ENCODE measurements around the gene KAT8. TPM values are rescaled to one million over a fixed set of nuclear protein-coding genes. Genes with fewer than 3 reads are reported as not detected.
"Not testable (repeated sequence)": the region's sequence is repeated elsewhere in the genome, so short reads cannot be mapped to it uniquely, and the experiment has no call there.

The KAT8 gene
- total and polyA plus RNA-seq, 8 donors: 31.5 to 71.7 (median 38.2) TPM

- H3K4me1 ChIP-seq: no peaks in the 10 kb centered on the region
- intact Hi-C loops (cut with DNase I): loop anchor here in 1 of 3 donors (10.0 kb wide), 1 partner anchor 296 kb away; the partner anchor contains the start of gene ZNF843
- H3K27me3 ChIP-seq: no peaks in the 10 kb centered on the region
- DNase-seq (peak; percentile 79 to 91 (median 86)), FAIRE-seq (no peak), ATAC-seq (peak; percentile 90 to 98 (median 94))
- WGBS, 2 donors: 6 to 10% methylated on average over 40 of the region's 40 CpGs
- peak overlapping the region in 2 of 4 donors; percentile 17 to 31 for H3K4me3 ChIP-seq
- TF ChIP-seq CTCF (IDR thresholded peaks at IDR 0.05): no peak
- H3K36me3 ChIP-seq: no peaks in the 10 kb centered on the region
- H3K9me3 ChIP-seq: no peaks in the 10 kb centered on the region
- H3K27ac ChIP-seq: no peak overlapping the region
Measured at GRCh38 chr16:31148281-31148728, 30.8 kb downstream of the KAT8 start.

GRCh38 chr16:31148896-31149295, 31.4 kb downstream of the KAT8 start:
- no peaks in the 10 kb centered on the region for H3K27me3 ChIP-seq
- H3K9me3 ChIP-seq: no peaks in the 10 kb centered on the region
- peak in 3 of 6 donors; percentile 23 to 64 (median 35) for DNase-seq
- H3K36me3 ChIP-seq: no peaks in the 10 kb centered on the region
- no peak for TF ChIP-seq CTCF (IDR thresholded peaks at IDR 0.05)
- 86 to 87% methylated on average over 25 of the region's 25 CpGs for WGBS, 2 donors
- H3K4me3 ChIP-seq: no peak overlapping the region
- H3K27ac ChIP-seq: no peak overlapping the region
- FAIRE-seq: no peak
- intact Hi-C loops (cut with DNase I): loop anchor here in 1 of 3 donors (10.0 kb wide), 1 partner anchor 296 kb away; the partner anchor contains the start of gene ZNF843
- no peaks in the 10 kb centered on the region for H3K4me1 ChIP-seq
- no peak for ATAC-seq

- DNase-seq (no peak), FAIRE-seq (no peak), ATAC-seq (peak in 2 of 4 donors; percentile 4 to 5)
- no peak overlapping the region for H3K4me3 ChIP-seq
- no peaks in the 10 kb centered on the region for H3K27me3 ChIP-seq
- H3K27ac ChIP-seq: no peak overlapping the region
- 87 to 88% methylated on average over 5 of the region's 5 CpGs for WGBS, 2 donors
- no peaks in the 10 kb centered on the region for H3K36me3 ChIP-seq
- H3K9me3 ChIP-seq: no peaks in the 10 kb centered on the region
- intact Hi-C loops (cut with DNase I): loop anchor here in 1 of 3 donors (10.0 kb wide), 1 partner anchor 295 kb away; the partner anchor contains the start of gene ZNF843
- TF ChIP-seq CTCF (IDR thresholded peaks at IDR 0.05): no peak
- H3K4me1 ChIP-seq: no peaks in the 10 kb centered on the region
Measured at GRCh38 chr16:31149332-31149731, 31.9 kb downstream of the KAT8 start.

- ATAC-seq: peak in 1 of 4 donors; percentile 8
- H3K36me3 ChIP-seq: no peaks in the 10 kb centered on the region
- peak in 1 of 6 donors; percentile 58 for DNase-seq
- no peak for FAIRE-seq
- no peaks in the 10 kb centered on the region for H3K9me3 ChIP-seq
- H3K4me3 ChIP-seq: no peak within 1 kb of the TSS
- no peak for TF ChIP-seq CTCF (IDR thresholded peaks at IDR 0.05)
- H3K27ac ChIP-seq: peak within 1 kb of the TSS in 1 of 4 donors; percentile 8
- intact Hi-C loops (cut with DNase I): loop anchor here in 2 of 3 donors (5.0 to 10.0 kb wide), 2 partner anchors 53 to 295 kb away; partner anchors contain the start of gene ZNF843 (in 1 of the 2)
- 84 to 91% methylated on average over 11 of the region's 11 CpGs for WGBS, 2 donors
- H3K4me1 ChIP-seq: no peaks in the 10 kb centered on the region
- H3K27me3 ChIP-seq: no peaks in the 10 kb centered on the region
Measured at GRCh38 chr16:31149894-31150890, 32.7 kb downstream of the KAT8 start, which contains the start of gene PRSS36. TSS of gene PRSS36 (minus strand) at chr16:31150066. CDS start at chr16:31150035, 31 bp downstream.

GRCh38 chr16:31150976-31151375, 33.5 kb downstream of the KAT8 start:
- DNase-seq, FAIRE-seq, H3K9me3 ChIP-seq, ATAC-seq, H3K36me3 ChIP-seq, H3K4me1 ChIP-seq, H3K27ac ChIP-seq, H3K4me3 ChIP-seq, H3K27me3 ChIP-seq: not testable (repeated sequence)
- intact Hi-C loops (cut with DNase I): loop anchor here in 1 of 3 donors (5.0 kb wide), 1 partner anchor 54 kb away; no protein-coding TSS in a partner anchor
- WGBS, 2 donors: 77 to 81% methylated on average over 6 of the region's 6 CpGs
